ENCODE results near the gene ASTL.

DNA sequence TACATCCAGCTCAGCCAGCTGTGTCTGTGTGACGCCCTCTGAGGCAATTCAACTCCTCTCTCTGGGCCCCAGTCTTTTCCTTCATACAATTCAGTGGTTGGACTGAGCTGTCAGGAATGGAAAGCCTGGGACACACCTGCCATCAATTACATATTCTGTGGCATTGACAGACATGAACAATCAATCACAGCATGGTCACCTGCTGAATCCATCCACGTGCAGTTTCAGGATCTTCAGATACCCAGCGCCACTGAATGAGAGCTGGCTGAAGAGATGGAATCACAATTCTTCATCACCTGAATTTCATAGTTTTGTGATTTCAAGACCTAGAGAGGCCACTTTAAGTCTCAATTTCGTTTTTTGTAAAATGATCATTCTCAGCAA lies 27.1 kb downstream of the ASTL start:
- TF ChIP-seq, protein P1, sequence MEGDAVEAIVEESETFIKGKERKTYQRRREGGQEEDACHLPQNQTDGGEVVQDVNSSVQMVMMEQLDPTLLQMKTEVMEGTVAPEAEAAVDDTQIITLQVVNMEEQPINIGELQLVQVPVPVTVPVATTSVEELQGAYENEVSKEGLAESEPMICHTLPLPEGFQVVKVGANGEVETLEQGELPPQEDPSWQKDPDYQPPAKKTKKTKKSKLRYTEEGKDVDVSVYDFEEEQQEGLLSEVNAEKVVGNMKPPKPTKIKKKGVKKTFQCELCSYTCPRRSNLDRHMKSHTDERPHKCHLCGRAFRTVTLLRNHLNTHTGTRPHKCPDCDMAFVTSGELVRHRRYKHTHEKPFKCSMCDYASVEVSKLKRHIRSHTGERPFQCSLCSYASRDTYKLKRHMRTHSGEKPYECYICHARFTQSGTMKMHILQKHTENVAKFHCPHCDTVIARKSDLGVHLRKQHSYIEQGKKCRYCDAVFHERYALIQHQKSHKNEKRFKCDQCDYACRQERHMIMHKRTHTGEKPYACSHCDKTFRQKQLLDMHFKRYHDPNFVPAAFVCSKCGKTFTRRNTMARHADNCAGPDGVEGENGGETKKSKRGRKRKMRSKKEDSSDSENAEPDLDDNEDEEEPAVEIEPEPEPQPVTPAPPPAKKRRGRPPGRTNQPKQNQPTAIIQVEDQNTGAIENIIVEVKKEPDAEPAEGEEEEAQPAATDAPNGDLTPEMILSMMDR (IDR thresholded peaks at IDR 0.05) = no peak
- TF ChIP-seq POLR2AphosphoS5 (IDR thresholded peaks at IDR 0.05) = no peak
- no peak for TF ChIP-seq POLR2A (IDR thresholded peaks at IDR 0.05)
- no peak for TF ChIP-seq EP300 (IDR thresholded peaks at IDR 0.05)
